GM23338 (cell line): ENCODE measurements around the gene RNF180. TPM values are rescaled to one million over a fixed set of nuclear protein-coding genes. Genes with fewer than 3 reads are reported as not detected.

Experiments
- ATAC-seq: fragments of 200-7000 bp; cut with Tn5 transposase; 3 replicates; pipeline ENCODE4 v1.9.1; 2020
- DNase-seq: peaks from one replicate; pipeline ENCODE4 v3.0.0-alpha.2; 2015; ENCODE audit warnings: low spot score
- H2AFZ ChIP-seq: fragments of 200-600 bp; sonication (generic); 2 replicates; pipeline ENCODE4 v1.8.0; 2016; ENCODE audit warnings: antibody characterized with exemption, mild to moderate bottlenecking, moderate library complexity
- H3F3A ChIP-seq: fragments of 200-600 bp; sonication (generic); replicated peaks from 2 replicates; pipeline ENCODE4 v1.8.0; 2017; ENCODE audit warnings: antibody characterized with exemption, mixed run types, low read depth
- H3K27ac ChIP-seq: fragments of 200-600 bp; sonication (generic); 2 replicates; pipeline ENCODE4 v1.6.1; 2016; ENCODE audit warnings: low read depth
- H3K27me3 ChIP-seq: fragments of 200-600 bp; sonication (generic); 2 replicates; pipeline ENCODE4 v1.8.0; 2016; ENCODE audit warnings: mild to moderate bottlenecking, mixed run types, moderate library complexity; ENCODE audit not compliant: insufficient read depth
- H3K36me3 ChIP-seq: fragments of 200-600 bp; sonication (generic); 2 replicates; pipeline ENCODE4 v1.8.0; 2016; ENCODE audit warnings: mild to moderate bottlenecking; ENCODE audit not compliant: insufficient read depth
- H3K4me1 ChIP-seq: fragments of 200-600 bp; sonication (generic); 2 replicates; pipeline ENCODE4 v1.8.0; 2016; ENCODE audit warnings: mild to moderate bottlenecking, moderate library complexity; ENCODE audit not compliant: insufficient read depth
- H3K4me2 ChIP-seq: fragments of 200-600 bp; sonication (generic); 2 replicates; pipeline ENCODE4 v1.7.1; 2017; ENCODE audit warnings: mixed run types
- H3K4me3 ChIP-seq: fragments of 200-600 bp; sonication (generic); 2 replicates; pipeline ENCODE4 v1.6.1; 2016; ENCODE audit warnings: mixed run types
- H3K79me2 ChIP-seq: fragments of 200-600 bp; sonication (generic); replicated peaks from 2 replicates; pipeline ENCODE4 v1.8.0; 2017; ENCODE audit warnings: mild to moderate bottlenecking; ENCODE audit not compliant: insufficient read depth
- H3K9me2 ChIP-seq: fragments of 200-600 bp; sonication (generic); 2 replicates; pipeline ENCODE4 v1.8.0; 2017; ENCODE audit not compliant: insufficient read depth
- H4K20me1 ChIP-seq: fragments of 200-600 bp; sonication (generic); replicated peaks from 2 replicates; pipeline ENCODE4 v1.8.0; 2017; ENCODE audit warnings: mild to moderate bottlenecking; ENCODE audit not compliant: insufficient read depth
- H3K27ac Mint-ChIP-seq: 2 replicates; pipeline ENCODE4 v1.8.0; 2020; ENCODE audit warnings: inconsistent platforms, mild to moderate bottlenecking, moderate library complexity, mixed read lengths
- H3K27me3 Mint-ChIP-seq: 3 replicates; pipeline ENCODE4 v1.8.0; 2022; ENCODE audit warnings: low read depth, mild to moderate bottlenecking, moderate library complexity, mixed read lengths, inconsistent platforms; ENCODE audit not compliant: insufficient read depth, poor library complexity
- H3K36me3 Mint-ChIP-seq: 3 replicates; pipeline ENCODE4 v1.8.0; 2021; ENCODE audit warnings: low read depth, mild to moderate bottlenecking, inconsistent platforms, moderate library complexity, mixed read lengths
- H3K4me1 Mint-ChIP-seq: 3 replicates; pipeline ENCODE4 v1.8.0; 2020; ENCODE audit warnings: mild to moderate bottlenecking, inconsistent platforms, mixed read lengths
- H3K4me3 Mint-ChIP-seq: 3 replicates; pipeline ENCODE4 v1.8.0; 2021; ENCODE audit warnings: moderate library complexity, mild to moderate bottlenecking, inconsistent platforms, mixed read lengths
- H3K9me3 Mint-ChIP-seq: 3 replicates; pipeline ENCODE4 v1.8.0; 2020; ENCODE audit warnings: moderate library complexity, mild to moderate bottlenecking, inconsistent platforms, mixed read lengths
- CREB1 ChIP-seq: fragments of 250-450 bp; sonication (Bioruptor Pico); IDR thresholded peaks from 2 replicates; pipeline ENCODE4 v1.5.0; 2020; ENCODE audit warnings: low read depth, mild to moderate bottlenecking, moderate library complexity
- EZH2 ChIP-seq: fragments of 200-600 bp; sonication (generic); IDR thresholded peaks from one replicate; pipeline ENCODE4 v1.8.0; 2017; ENCODE audit warnings: antibody characterized with exemption, mild to moderate bottlenecking, low read depth; ENCODE audit not compliant: unreplicated experiment
- EZH2phosphoT487 ChIP-seq: fragments of 200-600 bp; sonication (generic); IDR thresholded peaks from one replicate; pipeline ENCODE4 v1.8.1; 2018; ENCODE audit warnings: antibody characterized with exemption; ENCODE audit not compliant: unreplicated experiment
- JUNB ChIP-seq: IDR thresholded peaks from one replicate; pipeline ENCODE4 v1.6.1; 2016; ENCODE audit warnings: antibody characterized with exemption; ENCODE audit not compliant: unreplicated experiment
- NANOG ChIP-seq: IDR thresholded peaks from 2 replicates; pipeline ENCODE4 v1.6.1; 2016; ENCODE audit warnings: antibody characterized with exemption, borderline replicate concordance
- POLR2AphosphoS5 ChIP-seq: IDR thresholded peaks from 2 replicates; pipeline ENCODE4 v1.6.1; 2016; ENCODE audit warnings: antibody characterized with exemption, low read depth
- STAT1 ChIP-seq: IDR thresholded peaks from one replicate; pipeline ENCODE4 v1.6.1; 2016; ENCODE audit warnings: antibody characterized with exemption; ENCODE audit not compliant: unreplicated experiment
- ZNF114 ChIP-seq: fragments of 250-450 bp; sonication (Bioruptor Pico); IDR thresholded peaks from 2 replicates; pipeline ENCODE4 v1.5.0; 2020; ENCODE audit warnings: mild to moderate bottlenecking, moderate library complexity
- ZNF331 ChIP-seq: fragments of 250-450 bp; sonication (Bioruptor Pico); IDR thresholded peaks from 2 replicates; pipeline ENCODE4 v1.5.0; 2020; ENCODE audit warnings: low read depth, mild to moderate bottlenecking, moderate library complexity
- ZNF462 ChIP-seq: fragments of 250-450 bp; sonication (Bioruptor Pico); IDR thresholded peaks from 2 replicates; pipeline ENCODE4 v1.5.0; 2020; ENCODE audit warnings: mild to moderate bottlenecking, moderate library complexity
- polyA plus RNA-seq: library from polyadenylated mRNA; unstranded; fragments of >200 nt; fragmentation: Nextera tagmentation; extraction: Ambion mirVana; gene quantifications from 2 replicates; pipeline ENCODE4 v1.2.1, GENCODE V29; 2016
- total RNA-seq: library from RNA; depleted of rRNA; stranded (reverse); fragments of >200 nt; shearing (Covaris generic); gene quantifications from 2 replicates; pipeline ENCODE4 v1.2.3, GENCODE V29; 2014
- TF ChIP-seq, protein P1 (sequence below): IDR thresholded peaks from one replicate; pipeline ENCODE4 v1.6.1; 2018; ENCODE audit warnings: antibody characterized with exemption; ENCODE audit not compliant: unreplicated experiment
- TF ChIP-seq, protein P2 (sequence below), 2 experiments: fragments of 200-600 bp in 1 of 2; sonication (generic) in 1 of 2; conservative IDR thresholded peaks; 2 replicates each; pipeline versions ENCODE4 v1.5.1 to v1.6.1; 2016 to 2017; ENCODE audit warnings: antibody characterized with exemption in 2 of 2, low read depth in 2 of 2, mild to moderate bottlenecking in 2 of 2, moderate library complexity in 1 of 2
- TF ChIP-seq, protein P3 (sequence below): IDR thresholded peaks from 2 replicates; pipeline ENCODE4 v1.6.1; 2016; ENCODE audit warnings: antibody characterized with exemption

The RNF180 gene
- total and polyA plus RNA-seq, 2 experiments from 2014 or later: 2.0 to 4.2 TPM

GRCh38 chr5:64286381-64286780 is 120.7 kb downstream of the RNF180 start:
- Histone ChIP-seq H2AFZ (no peak overlapping the region), H3K36me3 (no peaks in the 10 kb centered on the region), H3K9me2 (peaks cover 8% of the 10 kb centered on the region), H3K79me2 (no peaks in the 10 kb centered on the region), H3K4me2 (no peak overlapping the region), H3K4me1 (no peaks in the 10 kb centered on the region), H3K27me3 (no peaks in the 10 kb centered on the region), H3K27ac (no peak overlapping the region), H3K4me3 (no peak overlapping the region), H4K20me1 (no peaks in the 10 kb centered on the region), H3F3A (no peaks in the 10 kb centered on the region)
- Mint-ChIP-seq H3K27ac (no peak overlapping the region), H3K4me3 (no peak overlapping the region), H3K27me3 (no peaks in the 10 kb centered on the region), H3K4me1 (no peaks in the 10 kb centered on the region; the same call in 2 of the 3 replicates), H3K9me3 (peaks cover 4% of the 10 kb centered on the region; the same call in 1 of the 3 replicates), H3K36me3 (peaks cover 3% of the 10 kb centered on the region; the same call in 1 of the 3 replicates)
- ATAC-seq (no peak), DNase-seq (no peak)
- no peak for TF ChIP-seq ZNF462 (CRISPR knock-in tag)
- TF ChIP-seq, protein P1, sequence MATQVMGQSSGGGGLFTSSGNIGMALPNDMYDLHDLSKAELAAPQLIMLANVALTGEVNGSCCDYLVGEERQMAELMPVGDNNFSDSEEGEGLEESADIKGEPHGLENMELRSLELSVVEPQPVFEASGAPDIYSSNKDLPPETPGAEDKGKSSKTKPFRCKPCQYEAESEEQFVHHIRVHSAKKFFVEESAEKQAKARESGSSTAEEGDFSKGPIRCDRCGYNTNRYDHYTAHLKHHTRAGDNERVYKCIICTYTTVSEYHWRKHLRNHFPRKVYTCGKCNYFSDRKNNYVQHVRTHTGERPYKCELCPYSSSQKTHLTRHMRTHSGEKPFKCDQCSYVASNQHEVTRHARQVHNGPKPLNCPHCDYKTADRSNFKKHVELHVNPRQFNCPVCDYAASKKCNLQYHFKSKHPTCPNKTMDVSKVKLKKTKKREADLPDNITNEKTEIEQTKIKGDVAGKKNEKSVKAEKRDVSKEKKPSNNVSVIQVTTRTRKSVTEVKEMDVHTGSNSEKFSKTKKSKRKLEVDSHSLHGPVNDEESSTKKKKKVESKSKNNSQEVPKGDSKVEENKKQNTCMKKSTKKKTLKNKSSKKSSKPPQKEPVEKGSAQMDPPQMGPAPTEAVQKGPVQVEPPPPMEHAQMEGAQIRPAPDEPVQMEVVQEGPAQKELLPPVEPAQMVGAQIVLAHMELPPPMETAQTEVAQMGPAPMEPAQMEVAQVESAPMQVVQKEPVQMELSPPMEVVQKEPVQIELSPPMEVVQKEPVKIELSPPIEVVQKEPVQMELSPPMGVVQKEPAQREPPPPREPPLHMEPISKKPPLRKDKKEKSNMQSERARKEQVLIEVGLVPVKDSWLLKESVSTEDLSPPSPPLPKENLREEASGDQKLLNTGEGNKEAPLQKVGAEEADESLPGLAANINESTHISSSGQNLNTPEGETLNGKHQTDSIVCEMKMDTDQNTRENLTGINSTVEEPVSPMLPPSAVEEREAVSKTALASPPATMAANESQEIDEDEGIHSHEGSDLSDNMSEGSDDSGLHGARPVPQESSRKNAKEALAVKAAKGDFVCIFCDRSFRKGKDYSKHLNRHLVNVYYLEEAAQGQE: no peak
- TF ChIP-seq JUNB: no peak
- TF ChIP-seq, protein P2, sequence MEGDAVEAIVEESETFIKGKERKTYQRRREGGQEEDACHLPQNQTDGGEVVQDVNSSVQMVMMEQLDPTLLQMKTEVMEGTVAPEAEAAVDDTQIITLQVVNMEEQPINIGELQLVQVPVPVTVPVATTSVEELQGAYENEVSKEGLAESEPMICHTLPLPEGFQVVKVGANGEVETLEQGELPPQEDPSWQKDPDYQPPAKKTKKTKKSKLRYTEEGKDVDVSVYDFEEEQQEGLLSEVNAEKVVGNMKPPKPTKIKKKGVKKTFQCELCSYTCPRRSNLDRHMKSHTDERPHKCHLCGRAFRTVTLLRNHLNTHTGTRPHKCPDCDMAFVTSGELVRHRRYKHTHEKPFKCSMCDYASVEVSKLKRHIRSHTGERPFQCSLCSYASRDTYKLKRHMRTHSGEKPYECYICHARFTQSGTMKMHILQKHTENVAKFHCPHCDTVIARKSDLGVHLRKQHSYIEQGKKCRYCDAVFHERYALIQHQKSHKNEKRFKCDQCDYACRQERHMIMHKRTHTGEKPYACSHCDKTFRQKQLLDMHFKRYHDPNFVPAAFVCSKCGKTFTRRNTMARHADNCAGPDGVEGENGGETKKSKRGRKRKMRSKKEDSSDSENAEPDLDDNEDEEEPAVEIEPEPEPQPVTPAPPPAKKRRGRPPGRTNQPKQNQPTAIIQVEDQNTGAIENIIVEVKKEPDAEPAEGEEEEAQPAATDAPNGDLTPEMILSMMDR (conservative IDR thresholded peaks at IDR 0.05; ENCODE audit: low read depth in 2 of 2): no peak
- no peak for TF ChIP-seq ZNF114
- TF ChIP-seq NANOG: no peak
- TF ChIP-seq, protein P3, sequence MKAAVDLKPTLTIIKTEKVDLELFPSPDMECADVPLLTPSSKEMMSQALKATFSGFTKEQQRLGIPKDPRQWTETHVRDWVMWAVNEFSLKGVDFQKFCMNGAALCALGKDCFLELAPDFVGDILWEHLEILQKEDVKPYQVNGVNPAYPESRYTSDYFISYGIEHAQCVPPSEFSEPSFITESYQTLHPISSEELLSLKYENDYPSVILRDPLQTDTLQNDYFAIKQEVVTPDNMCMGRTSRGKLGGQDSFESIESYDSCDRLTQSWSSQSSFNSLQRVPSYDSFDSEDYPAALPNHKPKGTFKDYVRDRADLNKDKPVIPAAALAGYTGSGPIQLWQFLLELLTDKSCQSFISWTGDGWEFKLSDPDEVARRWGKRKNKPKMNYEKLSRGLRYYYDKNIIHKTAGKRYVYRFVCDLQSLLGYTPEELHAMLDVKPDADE: no peak
- TF ChIP-seq EZH2phosphoT487: no peak
- no peak for TF ChIP-seq STAT1
- TF ChIP-seq POLR2AphosphoS5: no peak
- no peak for TF ChIP-seq EZH2
- no peak for TF ChIP-seq CREB1
- TF ChIP-seq ZNF331: no peak
